Prostate gland (tissue), 2 donors: ENCODE results near the gene ZP1. TPM values are rescaled to one million over a fixed set of nuclear protein-coding genes. Genes with fewer than 3 reads are reported as not detected.

Experiments used
- DNase-seq: peaks from one replicate; pipeline ENCODE4 v3.0.0-alpha.2; 2019; ENCODE audit warnings: low spot score
- H3K27ac ChIP-seq, 2 donors: fragments of 200-600 bp; sonication (generic); 2 replicates each; pipeline ENCODE4 v1.5.1; 2017 to 2019
- H3K27me3 ChIP-seq: fragments of 200-600 bp; sonication (generic); replicated peaks from 2 replicates; pipeline ENCODE4 v1.5.1; 2019; ENCODE audit not compliant: insufficient read depth
- H3K36me3 ChIP-seq, 2 donors: fragments of 200-600 bp; sonication (generic); 1 replicate in 1 of 2; 2 replicates in 1 of 2; pipeline versions ENCODE4 v1.5.1 to v1.8.1; 2017 to 2019
- H3K4me1 ChIP-seq: fragments of 200-600 bp; sonication (generic); replicated peaks from 2 replicates; pipeline ENCODE4 v1.5.1; 2019
- H3K4me3 ChIP-seq, 2 donors: fragments of 200-600 bp; sonication (generic); 2 replicates each; pipeline ENCODE4 v1.5.1; 2017 to 2019
- H3K9me3 ChIP-seq: fragments of 200-600 bp; sonication (generic); 2 replicates; pipeline ENCODE4 v1.5.1; 2017
- POLR2A ChIP-seq: fragments of 450-650 bp; IDR thresholded peaks from one replicate; pipeline ENCODE4 v1.6.1; 2016; ENCODE audit warnings: antibody characterized with exemption, mild to moderate bottlenecking
- POLR2AphosphoS5 ChIP-seq: sonication (generic); formaldehyde crosslinking; IDR thresholded peaks from one replicate; pipeline ENCODE4 v1.6.1; 2017; ENCODE audit warnings: antibody characterized with exemption
- WGBS: methylation state at CpG from one replicate; pipeline ENCODE4 v1.1.5; 2018; 5-methylcytosine and 5-hydroxymethylcytosine counted together
- intact Hi-C: fragments of 100-400 bp; cut with DNase I; formaldehyde crosslinking; loops from one replicate; pipeline ENCODE4 v1.14.2; 2022
- total RNA-seq, 2 donors: library from RNA; depleted of rRNA; stranded (reverse); fragments of >200 nt; gene quantifications; one replicate each; pipeline ENCODE4 v1.1.0, GENCODE V29; 2016
- TF ChIP-seq, protein P1 (sequence below), 4 experiments: fragments of 200-600 bp in 2 of 4; fragments of 450-650 bp in 2 of 4; sonication (generic) in 2 of 4; IDR thresholded peaks; 1 replicate in 3 of 4; 2 replicates in 1 of 4; pipeline ENCODE4 v1.5.1; 2016 to 2019; ENCODE audit warnings: antibody characterized with exemption in 4 of 4, mild to moderate bottlenecking in 2 of 4, moderate library complexity in 2 of 4

Gene ZP1
- total RNA-seq, 2 donors from 2014 or later = 0.68 to 0.80 TPM

- TF ChIP-seq, protein P1, sequence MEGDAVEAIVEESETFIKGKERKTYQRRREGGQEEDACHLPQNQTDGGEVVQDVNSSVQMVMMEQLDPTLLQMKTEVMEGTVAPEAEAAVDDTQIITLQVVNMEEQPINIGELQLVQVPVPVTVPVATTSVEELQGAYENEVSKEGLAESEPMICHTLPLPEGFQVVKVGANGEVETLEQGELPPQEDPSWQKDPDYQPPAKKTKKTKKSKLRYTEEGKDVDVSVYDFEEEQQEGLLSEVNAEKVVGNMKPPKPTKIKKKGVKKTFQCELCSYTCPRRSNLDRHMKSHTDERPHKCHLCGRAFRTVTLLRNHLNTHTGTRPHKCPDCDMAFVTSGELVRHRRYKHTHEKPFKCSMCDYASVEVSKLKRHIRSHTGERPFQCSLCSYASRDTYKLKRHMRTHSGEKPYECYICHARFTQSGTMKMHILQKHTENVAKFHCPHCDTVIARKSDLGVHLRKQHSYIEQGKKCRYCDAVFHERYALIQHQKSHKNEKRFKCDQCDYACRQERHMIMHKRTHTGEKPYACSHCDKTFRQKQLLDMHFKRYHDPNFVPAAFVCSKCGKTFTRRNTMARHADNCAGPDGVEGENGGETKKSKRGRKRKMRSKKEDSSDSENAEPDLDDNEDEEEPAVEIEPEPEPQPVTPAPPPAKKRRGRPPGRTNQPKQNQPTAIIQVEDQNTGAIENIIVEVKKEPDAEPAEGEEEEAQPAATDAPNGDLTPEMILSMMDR (IDR thresholded peaks at IDR 0.05) = no peak
- TF ChIP-seq POLR2A (no peak), POLR2AphosphoS5 (no peak)
- no peak overlapping the region for H3K4me3 ChIP-seq
- WGBS = 83% methylated on average over 10 of the region's 10 CpGs
- peaks cover 11% of the 10 kb centered on the region for H3K4me1 ChIP-seq
- intact Hi-C loops = no loop called here
- H3K27me3 ChIP-seq = no peaks in the 10 kb centered on the region
- no peaks in the 10 kb centered on the region for H3K36me3 ChIP-seq
- no peaks in the 10 kb centered on the region for H3K9me3 ChIP-seq
- peak overlapping the region in 1 of 2 donors; percentile 81 for H3K27ac ChIP-seq
- DNase-seq = no peak
Measured at GRCh38 chr11:60867871-60868681, 734 bp downstream of the ZP1 start.

DNA sequence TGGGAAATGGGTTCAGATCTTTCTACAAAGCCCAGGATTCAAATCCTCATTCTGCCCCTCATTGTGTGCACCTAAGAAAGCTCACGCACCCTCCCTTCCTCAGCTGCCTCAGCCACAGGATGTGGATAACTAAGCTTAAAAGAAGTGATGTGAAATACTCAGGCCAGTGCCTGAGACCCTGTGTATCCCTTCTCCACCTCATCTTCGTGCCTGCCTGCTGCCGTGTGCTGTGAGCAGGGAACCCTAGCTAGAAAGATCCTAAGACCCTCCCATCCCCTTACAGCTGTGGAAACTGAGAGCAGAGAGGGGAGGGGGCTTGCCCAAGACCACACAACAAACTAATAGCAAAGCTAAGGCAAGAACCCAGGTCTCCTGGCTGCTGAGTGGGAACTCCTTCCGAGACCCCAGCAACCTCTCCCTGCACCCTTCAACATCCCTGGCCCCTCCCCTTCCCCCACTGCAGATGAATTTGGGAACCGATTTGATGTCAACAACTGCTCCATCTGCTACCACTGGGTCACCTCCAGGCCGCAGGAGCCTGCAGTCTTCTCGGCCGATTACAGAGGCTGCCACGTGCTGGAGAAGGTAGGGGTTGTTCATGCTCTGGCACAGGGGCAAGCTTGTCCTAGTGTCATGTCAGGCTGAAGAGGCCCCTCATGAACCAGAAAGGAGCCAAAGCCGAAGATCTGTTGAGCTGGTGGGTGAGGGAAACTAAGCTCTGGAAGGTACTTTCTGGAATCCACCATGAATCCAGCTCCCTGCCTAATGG is 1.5 kb downstream of the ZP1 start:
- Histone ChIP-seq H3K27me3 (no peaks in the 10 kb centered on the region), H3K4me3 (no peak overlapping the region), H3K27ac (no peak overlapping the region), H3K36me3 (no peaks in the 10 kb centered on the region), H3K9me3 (no peaks in the 10 kb centered on the region), H3K4me1 (peaks cover 11% of the 10 kb centered on the region)
- 87% methylated on average over 10 of the region's 10 CpGs for WGBS
- DNase-seq = no peak
- intact Hi-C loops = no loop called here
- TF ChIP-seq, protein P1 (IDR thresholded peaks at IDR 0.05) = no peak
- TF ChIP-seq POLR2A = no peak
- no peak for TF ChIP-seq POLR2AphosphoS5

DNA sequence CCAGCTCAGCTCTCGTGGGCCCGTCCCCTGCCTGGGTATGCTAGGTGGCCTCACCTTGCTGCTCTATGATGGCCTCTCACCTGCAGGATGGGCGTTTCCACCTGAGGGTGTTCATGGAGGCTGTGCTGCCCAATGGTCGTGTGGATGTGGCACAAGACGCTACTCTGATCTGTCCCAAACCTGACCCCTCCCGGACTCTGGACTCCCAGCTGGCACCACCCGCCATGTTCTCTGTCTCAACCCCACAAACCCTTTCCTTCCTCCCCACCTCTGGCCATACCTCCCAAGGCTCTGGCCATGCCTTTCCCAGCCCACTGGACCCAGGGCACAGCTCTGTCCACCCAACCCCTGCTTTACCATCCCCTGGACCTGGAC is 2.1 kb downstream of the ZP1 start:
- Histone ChIP-seq H3K36me3 (no peaks in the 10 kb centered on the region), H3K9me3 (no peaks in the 10 kb centered on the region), H3K27ac (no peak overlapping the region), H3K4me1 (peaks cover 11% of the 10 kb centered on the region), H3K27me3 (no peaks in the 10 kb centered on the region), H3K4me3 (no peak overlapping the region)
- 95% methylated on average over 7 of the region's 7 CpGs for WGBS
- DNase-seq = no peak
- intact Hi-C loops = no loop called here
- TF ChIP-seq, protein P1 (IDR thresholded peaks at IDR 0.05) = no peak
- TF ChIP-seq POLR2AphosphoS5 (no peak), POLR2A (no peak)

- TF ChIP-seq, protein P1 (IDR thresholded peaks at IDR 0.05) = no peak
- TF ChIP-seq POLR2AphosphoS5 (no peak), POLR2A (no peak)
- Histone ChIP-seq H3K27ac (no peak overlapping the region), H3K9me3 (no peaks in the 10 kb centered on the region), H3K27me3 (no peaks in the 10 kb centered on the region), H3K36me3 (no peaks in the 10 kb centered on the region), H3K4me3 (no peak overlapping the region), H3K4me1 (peaks cover 11% of the 10 kb centered on the region)
- 65% methylated on average over 3 of the region's 3 CpGs for WGBS
- intact Hi-C loops = no loop called here
- no peak for DNase-seq
Measured at GRCh38 chr11:60870276-60870675, 2.9 kb downstream of the ZP1 start.
